CD14-positive monocyte (primary cell): ENCODE results near the gene PROC. TPM values are rescaled to one million over a fixed set of nuclear protein-coding genes. Genes with fewer than 3 reads are reported as not detected.

Source experiments
- DNase-seq, 3 donors: peaks; one replicate each; pipeline ENCODE4 v3.0.0-alpha.2; 2011 to 2022
- H2AFZ ChIP-seq: 2 replicates; pipeline ENCODE4 v1.6.0; 2012; ENCODE audit warnings: mild to moderate bottlenecking, low read depth, low read length, inconsistent platforms; ENCODE audit not compliant: insufficient read depth, poor library complexity, severe bottlenecking
- H3K27ac ChIP-seq, 2 donors: 1 replicate in 1 of 2; 2 replicates in 1 of 2; pipeline ENCODE4 v1.5.1; 2012 to 2013; ENCODE audit warnings: low read length in 2 of 2, control low read depth in 1 of 2, inconsistent platforms in 1 of 2, low read depth in 1 of 2, mild to moderate bottlenecking in 1 of 2
- H3K27me3 ChIP-seq, 2 donors: one replicate each; pipeline versions ENCODE4 v1.6.0 to v1.6.1; 2011 to 2013; ENCODE audit warnings: low read length in 2 of 2; ENCODE audit not compliant: control insufficient read depth in 2 of 2, insufficient read depth in 2 of 2
- H3K36me3 ChIP-seq, 2 donors: replicated peaks in 1 of 2; 1 replicate in 1 of 2; 2 replicates in 1 of 2; pipeline versions ENCODE4 v1.5.1 to v1.6.1; 2012 to 2013; ENCODE audit warnings: low read length in 2 of 2, control low read depth in 1 of 2, inconsistent platforms in 1 of 2, mild to moderate bottlenecking in 1 of 2; ENCODE audit not compliant: insufficient read depth in 2 of 2, control insufficient read depth in 1 of 2
- H3K4me1 ChIP-seq, 2 donors: 1 replicate in 1 of 2; 2 replicates in 1 of 2; pipeline versions ENCODE4 v1.5.1 to v1.6.1; 2012 to 2013; ENCODE audit warnings: low read length in 2 of 2, control low read depth in 1 of 2, inconsistent platforms in 1 of 2, mild to moderate bottlenecking in 1 of 2, moderate library complexity in 1 of 2; ENCODE audit not compliant: insufficient read depth in 2 of 2, control insufficient read depth in 1 of 2
- H3K4me2 ChIP-seq: replicated peaks from 2 replicates; pipeline ENCODE3; 2012; ENCODE audit warnings: low read length, moderate library complexity, mild to moderate bottlenecking; ENCODE audit not compliant: poor library complexity, severe bottlenecking; ENCODE audit errors: extremely low read depth
- H3K4me3 ChIP-seq, 3 experiments: fragments of 200-600 bp in 1 of 3; sonication (generic) in 1 of 3; replicated peaks in 1 of 3; 1 replicate in 2 of 3; 2 replicates in 1 of 3; pipeline ENCODE4 v1.5.1; 2011 to 2013; ENCODE audit warnings: low read length in 3 of 3, mild to moderate bottlenecking in 3 of 3, control low read depth in 2 of 3, low read depth in 2 of 3, inconsistent platforms in 1 of 3, moderate library complexity in 1 of 3
- H3K79me2 ChIP-seq: 2 replicates; pipeline ENCODE4 v1.6.0; 2012; ENCODE audit warnings: mild to moderate bottlenecking, control low read depth, inconsistent platforms, low read length, moderate library complexity; ENCODE audit not compliant: insufficient read depth
- H3K9ac ChIP-seq: 2 replicates; pipeline ENCODE4 v1.6.0; 2017; ENCODE audit warnings: low read length, mild to moderate bottlenecking; ENCODE audit not compliant: insufficient read depth, poor library complexity, severe bottlenecking
- H3K9me3 ChIP-seq, 2 donors: replicated peaks in 1 of 2; 1 replicate in 1 of 2; 2 replicates in 1 of 2; pipeline versions ENCODE4 v1.5.1 to v1.6.1; 2012 to 2013; ENCODE audit warnings: low read length in 2 of 2, control low read depth in 1 of 2; ENCODE audit not compliant: control insufficient read depth in 1 of 2, insufficient read depth in 1 of 2
- H4K20me1 ChIP-seq: 2 replicates; pipeline ENCODE4 v1.6.0; 2012; ENCODE audit warnings: mild to moderate bottlenecking, low read length, control low read depth, moderate library complexity; ENCODE audit not compliant: insufficient read depth
- H3K27ac Mint-ChIP-seq, 7 donors: one replicate each; pipeline ENCODE4 v1.8.0; 2020; ENCODE audit warnings: mild to moderate bottlenecking in 7 of 7, mixed read lengths in 7 of 7, moderate library complexity in 6 of 7, inconsistent platforms in 2 of 7
- H3K27me3 Mint-ChIP-seq, 3 donors: one replicate each; pipeline ENCODE4 v1.8.0; 2021 to 2022; ENCODE audit warnings: low read depth in 3 of 3, mild to moderate bottlenecking in 3 of 3, mixed read lengths in 3 of 3, moderate library complexity in 3 of 3, inconsistent platforms in 1 of 3
- H3K36me3 Mint-ChIP-seq, 2 donors: one replicate each; pipeline ENCODE4 v1.8.0; 2020; ENCODE audit warnings: mixed read lengths in 2 of 2, inconsistent platforms in 1 of 2, mild to moderate bottlenecking in 1 of 2
- H3K4me1 Mint-ChIP-seq: one replicate; pipeline ENCODE4 v1.8.0; 2020; ENCODE audit warnings: mild to moderate bottlenecking, mixed read lengths
- H3K4me3 Mint-ChIP-seq, 2 donors: one replicate each; pipeline ENCODE4 v1.8.0; 2020; ENCODE audit warnings: mild to moderate bottlenecking in 2 of 2, mixed read lengths in 2 of 2, moderate library complexity in 1 of 2
- H3K9me3 Mint-ChIP-seq, 7 donors: one replicate each; pipeline ENCODE4 v1.8.0; 2020 to 2022; ENCODE audit warnings: mixed read lengths in 7 of 7, mild to moderate bottlenecking in 6 of 7, moderate library complexity in 6 of 7, inconsistent platforms in 2 of 7
- CTCF ChIP-seq: fragments of 200-600 bp; IDR thresholded peaks from one replicate; pipeline ENCODE4 v1.8.0; 2022; ENCODE audit warnings: antibody characterized with exemption, mild to moderate bottlenecking
- WGBS: methylation state at CpG from one replicate; pipeline ENCODE4 v1.1.5; 2013; ENCODE audit warnings: missing lambda C conversion rate; ENCODE audit not compliant: insufficient coverage; 5-methylcytosine and 5-hydroxymethylcytosine counted together
- intact Hi-C, 2 donors: fragments of 100-400 bp; cut with micrococcal nuclease; formaldehyde crosslinking; loops; one replicate each; pipeline versions ENCODE4 v1.15.0 to v1.15.1; 2023
- polyA plus RNA-seq, 3 donors: library from polyadenylated mRNA; depleted of rRNA in 1 of 3; unstranded in 2 of 3; stranded (reverse) in 1 of 3; fragments of 300-500 nt in 2 of 3; fragments of >200 nt in 1 of 3; fragmentation: Illumina TruSeq in 2 of 3; gene quantifications; 1 replicate in 2 of 3; 2 replicates in 1 of 3; pipeline ENCODE4 v1.2.3, GENCODE V29; 2012 to 2021

PROC gene
- polyA plus RNA-seq, 3 donors, result 0.69 TPM; not detected in 2

GRCh38 chr2:127424598-127425520 lies 6.6 kb downstream of the PROC start:
- intact Hi-C loops, result loop anchor here (5.0 to 10.0 kb wide), 3 partner anchors 50 to 100 kb away; partner anchors contain the start of gene IWS1 (in 1 of the 2)
- 78% methylated on average over 11 of the region's 13 CpGs for WGBS
- Mint-ChIP-seq H3K9me3 (peaks cover 0 to 4% (median 2%) of the 10 kb centered on the region in 7 donors), H3K4me3 (no peak overlapping the region), H3K27ac (peak overlapping the region in 2 of 7 donors; percentile 62 to 69), H3K4me1 (peaks cover 17% of the 10 kb centered on the region), H3K36me3 (no peaks in the 10 kb centered on the region), H3K27me3 (peaks cover 28 to 38% (median 37%) of the 10 kb centered on the region in 3 donors)
- Histone ChIP-seq H2AFZ (no peak overlapping the region), H3K4me3 (no peak overlapping the region), H3K4me1 (peaks cover 17% of the 10 kb centered on the region in 2 donors), H3K36me3 (no peaks in the 10 kb centered on the region), H4K20me1 (peaks cover 5% of the 10 kb centered on the region), H3K9me3 (no peaks in the 10 kb centered on the region), H3K79me2 (no peaks in the 10 kb centered on the region), H3K27ac (no peak overlapping the region), H3K4me2 (no peak overlapping the region), H3K27me3 (peaks cover 7 to 29% of the 10 kb centered on the region in 2 donors), H3K9ac (no peak overlapping the region)
- DNase-seq, result no peak
- TF ChIP-seq CTCF, result no peak

GRCh38 chr2:127425540-127426490 lies 7.6 kb downstream of the PROC start:
- intact Hi-C loops, result loop anchor here (5.0 to 10.0 kb wide), 3 partner anchors 51 to 99 kb away; partner anchors contain the start of gene IWS1 (in 1 of the 2)
- no peak overlapping the region for H3K27ac ChIP-seq
- no peak overlapping the region for H2AFZ ChIP-seq
- no peaks in the 10 kb centered on the region for H3K36me3 Mint-ChIP-seq
- peaks cover 17% of the 10 kb centered on the region for H3K4me1 Mint-ChIP-seq
- peaks cover 17% of the 10 kb centered on the region in 2 donors for H3K4me1 ChIP-seq
- H3K27ac Mint-ChIP-seq, result no peak overlapping the region
- no peak for DNase-seq
- H3K9me3 ChIP-seq, result no peaks in the 10 kb centered on the region
- no peak for TF ChIP-seq CTCF
- WGBS, result 96% methylated on average over 15 of the region's 16 CpGs
- no peak overlapping the region for H3K4me3 ChIP-seq
- no peak overlapping the region for H3K9ac ChIP-seq
- H3K36me3 ChIP-seq, result no peaks in the 10 kb centered on the region
- H4K20me1 ChIP-seq, result peaks cover 5% of the 10 kb centered on the region
- H3K27me3 Mint-ChIP-seq, result peaks cover 28 to 34% (median 34%) of the 10 kb centered on the region in 3 donors
- H3K79me2 ChIP-seq, result no peaks in the 10 kb centered on the region
- H3K4me3 Mint-ChIP-seq, result no peak overlapping the region
- peaks cover 0 to 3% (median 2%) of the 10 kb centered on the region in 7 donors for H3K9me3 Mint-ChIP-seq
- peaks cover 7 to 29% of the 10 kb centered on the region in 2 donors for H3K27me3 ChIP-seq
- H3K4me2 ChIP-seq, result no peak overlapping the region
